Erythroblast (primary cell): ENCODE measurements around the gene PGBD5.

Source experiments
- GATA1 ChIP-seq: IDR thresholded peaks from 2 replicates; pipeline ENCODE4 v1.6.1; 2011; ENCODE audit warnings: low read depth, mild to moderate bottlenecking, control low read depth, low read length, moderate library complexity
- POLR2A ChIP-seq: IDR thresholded peaks from 2 replicates; pipeline ENCODE4 v1.6.1; 2011; ENCODE audit warnings: mild to moderate bottlenecking, low read length

- TF ChIP-seq POLR2A (no peak), GATA1 (no peak)
These were observed 9.7 kb downstream of the PGBD5 start for GRCh38 chr1:230416430-230416829.
